NCI-H2196 (cell line): Measurements from ENCODE around the gene FIZ1.

Source experiments
- DNase-seq: peaks from one replicate; lab custom pipeline; 2025; ENCODE audit not compliant: unreplicated experiment; lab: John Stamatoyannopoulos, UW

FIZ1 gene, protein sequence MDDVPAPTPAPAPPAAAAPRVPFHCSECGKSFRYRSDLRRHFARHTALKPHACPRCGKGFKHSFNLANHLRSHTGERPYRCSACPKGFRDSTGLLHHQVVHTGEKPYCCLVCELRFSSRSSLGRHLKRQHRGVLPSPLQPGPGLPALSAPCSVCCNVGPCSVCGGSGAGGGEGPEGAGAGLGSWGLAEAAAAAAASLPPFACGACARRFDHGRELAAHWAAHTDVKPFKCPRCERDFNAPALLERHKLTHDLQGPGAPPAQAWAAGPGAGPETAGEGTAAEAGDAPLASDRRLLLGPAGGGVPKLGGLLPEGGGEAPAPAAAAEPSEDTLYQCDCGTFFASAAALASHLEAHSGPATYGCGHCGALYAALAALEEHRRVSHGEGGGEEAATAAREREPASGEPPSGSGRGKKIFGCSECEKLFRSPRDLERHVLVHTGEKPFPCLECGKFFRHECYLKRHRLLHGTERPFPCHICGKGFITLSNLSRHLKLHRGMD

DNA sequence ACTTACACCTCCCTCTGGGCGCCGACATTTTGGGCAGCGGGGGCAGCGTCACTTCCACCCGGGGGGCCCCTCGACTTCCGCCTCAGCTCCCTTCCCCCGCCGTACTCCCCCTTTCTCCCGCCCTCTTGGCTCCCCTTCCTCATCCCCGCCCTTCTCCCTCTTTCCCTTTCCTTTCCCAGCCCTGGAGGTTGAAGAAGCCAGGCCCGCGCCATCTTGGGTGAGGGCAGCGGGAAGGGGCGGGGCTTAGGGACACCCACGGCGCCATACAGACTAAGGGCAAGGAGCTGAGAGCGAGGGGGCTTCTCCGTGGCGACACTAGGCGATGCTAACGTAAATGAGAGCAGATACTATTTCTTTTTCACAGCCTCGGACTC, at the start of gene FIZ1:
FIZ1 (minus strand) TSS at position 50 of the 374 bp plus-strand sequence. CDS start 1,652 bp downstream, outside the sequence.
- peak; percentile 97 for DNase-seq

DNA sequence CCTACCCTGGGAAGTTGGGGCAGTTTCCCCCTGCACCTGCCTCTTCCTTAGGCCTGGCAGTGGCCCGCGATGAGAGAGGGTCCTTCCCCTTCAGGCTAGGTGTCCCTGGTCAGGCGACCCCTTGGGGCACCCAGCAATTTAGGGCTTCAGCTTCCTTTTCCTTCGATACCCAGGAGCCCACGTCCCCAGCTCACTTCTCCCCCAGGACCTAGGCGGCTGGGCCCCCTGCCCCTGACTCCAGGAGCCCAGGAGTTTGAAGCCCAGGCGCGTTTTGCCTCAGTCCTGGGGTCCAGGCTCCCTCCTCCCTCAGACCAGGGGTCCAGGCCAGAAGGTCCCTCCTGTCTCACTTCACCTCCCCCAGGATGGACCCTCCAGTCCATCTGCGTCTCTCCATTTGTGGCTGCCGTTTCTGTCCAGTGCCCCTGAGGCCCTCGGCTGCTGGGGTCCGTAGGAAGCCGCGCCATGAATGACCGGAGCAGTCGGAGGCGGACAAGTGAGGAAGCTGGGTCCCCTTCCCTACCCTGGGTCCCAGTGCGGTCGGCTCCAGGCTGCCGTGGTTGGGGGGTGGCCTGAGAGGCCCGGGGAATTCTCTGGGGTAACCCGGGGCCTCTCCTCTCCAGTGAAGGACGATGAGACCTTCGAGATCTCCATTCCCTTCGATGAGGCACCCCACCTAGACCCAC, 49.4 kb upstream of the FIZ1 start:
- no peak for DNase-seq

DNA sequence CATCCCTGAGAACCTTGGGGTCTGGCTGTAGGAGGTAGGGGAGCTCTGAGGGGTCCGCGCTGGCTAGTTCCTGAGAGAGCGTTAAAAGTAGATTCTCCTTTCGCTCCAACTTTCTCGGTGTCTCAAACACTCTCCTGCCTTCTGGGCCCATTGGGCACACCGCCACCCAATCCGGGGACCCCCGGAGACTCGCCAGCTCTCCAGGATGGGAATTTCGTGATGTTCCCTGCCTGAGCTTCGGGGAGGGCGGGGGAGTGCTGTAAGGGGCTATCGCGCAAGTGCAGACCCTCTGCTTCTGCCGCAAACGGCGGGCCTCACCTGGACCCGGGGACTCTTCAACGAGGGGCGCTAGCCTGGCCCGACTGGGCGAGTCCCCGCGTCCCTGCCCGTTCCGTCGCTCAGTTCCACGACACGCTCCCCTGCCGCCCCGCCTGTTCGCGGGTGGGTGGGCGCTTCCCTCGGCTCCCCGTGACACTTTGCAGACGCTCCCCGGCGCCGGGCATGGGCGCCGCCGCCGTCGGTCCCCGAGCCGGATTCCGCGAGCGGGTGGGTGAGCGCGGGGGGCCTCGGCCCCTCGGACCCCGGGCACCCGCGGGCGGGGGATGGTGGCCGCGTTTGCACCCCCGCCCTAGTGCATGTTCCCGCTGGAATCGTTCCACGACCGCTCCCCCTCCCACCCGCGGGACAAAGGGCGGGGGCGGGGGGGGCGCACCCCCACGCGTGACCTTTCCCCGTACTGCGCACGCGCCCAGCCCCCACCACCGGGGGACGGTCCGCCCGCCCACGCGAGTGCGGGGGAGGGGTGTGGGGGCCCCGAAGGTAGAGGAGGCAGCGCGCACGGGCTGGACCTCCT, 48.6 kb upstream of the FIZ1 start, which contains the start of gene CCDC106:
CCDC106 (plus strand) TSS at position 481 of the 853 bp plus-strand sequence. CDS start 835 bp downstream, outside the sequence.
- peak; percentile 67 for DNase-seq

DNA sequence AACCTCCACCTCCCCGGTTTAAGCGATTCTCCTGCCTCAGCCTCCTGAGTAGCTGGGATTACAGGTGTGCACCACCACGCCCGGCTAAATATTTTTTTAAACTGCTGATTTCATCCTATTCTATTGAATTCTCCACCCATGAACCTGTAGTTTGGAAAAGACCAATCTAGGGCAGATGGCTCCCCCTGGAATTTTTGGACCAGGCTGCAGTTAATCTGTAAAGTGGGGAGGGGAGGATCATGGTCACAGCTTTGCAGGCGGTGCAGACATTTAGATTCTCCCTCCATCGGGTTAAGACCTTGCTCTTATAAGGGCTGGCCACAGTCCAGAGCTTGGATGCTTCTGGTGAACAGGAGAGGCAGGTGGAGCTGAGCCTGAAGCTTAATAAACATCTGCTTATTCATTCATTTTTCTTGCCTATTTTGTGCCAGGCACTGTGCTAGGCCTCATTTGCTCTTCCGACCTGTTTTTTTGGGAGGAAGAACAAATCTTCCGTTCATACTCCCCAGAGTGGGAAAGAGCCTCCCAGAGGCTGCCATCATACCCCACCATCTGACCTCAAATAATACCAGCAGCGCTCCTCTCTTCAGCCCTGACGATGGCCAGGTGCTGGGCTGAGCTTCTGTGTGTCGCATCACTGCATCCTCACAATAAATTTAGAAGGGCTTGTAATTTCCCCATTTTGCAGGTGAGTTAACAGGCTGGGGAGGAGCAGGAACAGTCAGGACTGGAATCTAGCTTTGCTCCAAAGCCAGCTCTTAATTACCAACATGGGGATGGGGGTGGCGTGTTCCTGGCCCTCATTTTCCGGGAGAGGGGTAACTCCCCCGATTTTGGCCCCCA, 47.8 kb upstream of the FIZ1 start:
- peak; percentile 31 for DNase-seq

DNA sequence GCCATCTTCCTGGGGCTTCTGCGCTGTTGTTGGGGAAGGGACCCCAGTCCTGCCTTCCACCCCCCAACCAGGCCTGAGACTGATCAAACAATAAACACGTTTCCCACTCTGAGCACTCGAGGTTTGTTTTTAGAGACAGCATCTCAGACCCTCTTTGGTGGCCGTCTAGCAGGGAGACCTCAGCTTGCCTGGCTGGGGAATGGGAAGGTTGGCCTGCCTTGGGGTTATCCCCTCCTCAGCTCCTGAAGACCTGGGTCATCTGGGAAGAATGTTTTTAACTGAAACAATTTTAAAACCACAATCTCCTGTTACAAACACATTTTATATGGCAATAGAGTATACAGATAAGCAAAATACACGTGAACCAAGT, 46.2 kb upstream of the FIZ1 start:
- no peak for DNase-seq

DNA sequence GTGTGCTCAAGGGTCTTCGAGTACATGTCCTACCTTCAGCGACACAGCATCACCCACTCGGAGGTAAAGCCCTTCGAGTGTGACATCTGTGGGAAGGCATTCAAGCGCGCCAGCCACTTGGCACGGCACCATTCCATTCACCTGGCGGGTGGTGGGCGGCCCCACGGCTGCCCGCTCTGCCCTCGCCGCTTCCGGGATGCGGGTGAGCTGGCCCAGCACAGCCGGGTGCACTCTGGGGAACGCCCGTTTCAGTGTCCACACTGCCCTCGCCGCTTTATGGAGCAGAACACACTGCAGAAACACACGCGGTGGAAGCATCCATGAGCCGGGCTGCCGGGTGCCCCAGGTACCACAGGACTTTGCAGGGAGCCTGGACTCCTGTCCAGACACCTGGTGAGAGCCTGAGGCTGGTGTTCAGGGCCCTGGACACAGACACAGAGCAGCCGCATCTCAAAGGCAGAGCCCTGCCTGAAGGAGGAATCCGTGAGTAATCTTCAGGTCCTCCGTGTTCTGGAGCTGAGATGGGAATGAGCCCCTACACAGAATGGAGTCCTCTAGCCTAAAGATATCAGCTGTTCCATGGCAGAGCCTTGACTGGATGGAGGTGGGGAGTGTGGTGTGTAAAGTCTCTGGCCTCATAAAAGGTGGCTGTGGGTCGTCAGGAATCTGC, 45.7 kb upstream of the FIZ1 start:
- DNase-seq = no peak

DNA sequence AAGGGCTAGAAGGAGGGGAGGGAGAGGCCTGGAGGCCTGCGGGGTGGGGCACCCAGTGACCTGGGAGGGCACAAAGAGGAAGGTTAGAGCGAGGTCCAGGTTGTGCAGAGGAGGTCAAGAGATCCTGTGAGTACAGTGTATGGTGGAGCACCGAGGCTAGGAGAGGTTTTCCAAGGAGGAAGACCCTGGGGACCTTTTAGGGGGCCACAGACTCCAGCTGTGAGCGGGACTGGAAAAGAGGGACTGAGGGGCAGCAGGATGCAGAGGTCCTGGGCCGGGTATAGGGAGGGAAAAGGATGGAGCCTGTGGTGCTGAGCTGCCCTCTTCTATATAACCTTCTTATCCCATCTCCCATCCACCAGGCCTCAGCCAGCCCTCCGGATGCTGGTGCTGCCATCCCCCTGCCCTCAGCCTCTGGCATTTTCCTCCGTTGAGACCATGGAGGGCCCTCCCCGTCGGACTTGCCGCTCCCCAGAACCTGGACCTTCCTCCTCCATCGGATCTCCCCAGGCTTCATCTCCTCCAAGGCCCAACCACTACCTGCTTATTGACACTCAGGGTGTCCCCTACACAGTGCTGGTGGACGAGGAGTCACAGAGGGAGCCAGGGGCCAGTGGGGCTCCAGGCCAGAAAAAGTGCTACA, 45.0 kb upstream of the FIZ1 start:
- DNase-seq = no peak

DNA sequence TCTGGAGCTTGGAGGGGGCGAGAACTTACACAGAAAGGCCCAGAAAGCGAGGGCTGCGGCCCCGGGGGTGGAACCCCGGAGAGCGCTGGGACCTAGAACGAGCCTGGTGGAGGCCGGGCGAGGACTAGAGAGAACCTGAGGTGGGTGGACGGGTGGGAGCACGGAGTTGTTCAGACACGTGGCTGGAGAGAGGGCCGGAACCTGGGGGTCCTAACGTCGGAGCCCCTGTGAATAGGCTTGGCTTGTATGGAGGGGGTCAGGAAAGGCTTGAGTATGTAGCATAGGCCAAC, 44.5 kb upstream of the FIZ1 start:
- DNase-seq = no peak

DNA sequence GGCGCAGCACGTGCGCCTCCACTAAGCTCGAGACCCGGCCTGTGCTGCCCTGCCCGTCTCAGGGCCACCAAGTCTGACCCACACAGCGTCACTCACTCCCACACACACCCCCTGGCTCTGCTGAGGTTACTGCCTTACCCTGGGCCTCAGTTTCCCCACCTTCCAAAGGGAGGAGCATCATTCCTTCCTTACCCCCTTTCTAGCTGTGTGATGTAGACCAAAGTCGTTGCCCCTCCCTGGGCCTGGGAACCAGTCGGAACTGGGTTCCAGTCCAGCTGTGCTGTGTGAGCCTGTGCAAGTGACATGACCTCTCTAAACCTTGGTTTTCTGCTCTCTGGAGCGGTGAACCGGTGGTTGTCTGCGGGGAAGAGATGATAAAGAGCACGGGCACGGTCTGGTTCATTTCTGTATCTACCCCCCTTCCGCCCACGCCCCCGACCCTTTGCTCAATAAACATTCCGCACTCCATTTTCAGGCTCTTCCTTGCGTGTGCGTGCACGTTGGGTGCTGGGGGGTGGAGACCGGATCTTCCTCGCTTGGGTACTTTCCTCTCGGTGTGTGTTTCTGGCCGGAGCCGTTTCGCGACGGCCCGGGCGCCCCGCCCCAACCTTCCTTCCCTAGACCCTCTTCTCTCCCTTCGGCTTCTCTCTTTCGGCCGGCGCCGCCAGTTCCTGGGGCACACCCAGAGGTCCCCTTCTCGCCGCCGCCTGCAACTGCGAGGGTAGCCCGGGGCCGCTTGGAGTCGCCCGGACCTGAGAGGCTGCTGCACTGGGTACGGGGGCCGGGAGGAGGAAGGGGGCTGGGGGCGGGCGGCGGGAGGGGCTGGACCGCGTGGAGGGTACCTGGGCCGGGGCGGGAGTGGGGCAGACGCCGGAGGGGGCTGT, 43.9 kb upstream of the FIZ1 start, which contains the start of gene ZNF581:
ZNF581 (plus strand) TSS at position 647 of the 884 bp plus-strand sequence. CDS start 923 bp downstream, outside the sequence.
- peak; percentile 74 for DNase-seq

DNA sequence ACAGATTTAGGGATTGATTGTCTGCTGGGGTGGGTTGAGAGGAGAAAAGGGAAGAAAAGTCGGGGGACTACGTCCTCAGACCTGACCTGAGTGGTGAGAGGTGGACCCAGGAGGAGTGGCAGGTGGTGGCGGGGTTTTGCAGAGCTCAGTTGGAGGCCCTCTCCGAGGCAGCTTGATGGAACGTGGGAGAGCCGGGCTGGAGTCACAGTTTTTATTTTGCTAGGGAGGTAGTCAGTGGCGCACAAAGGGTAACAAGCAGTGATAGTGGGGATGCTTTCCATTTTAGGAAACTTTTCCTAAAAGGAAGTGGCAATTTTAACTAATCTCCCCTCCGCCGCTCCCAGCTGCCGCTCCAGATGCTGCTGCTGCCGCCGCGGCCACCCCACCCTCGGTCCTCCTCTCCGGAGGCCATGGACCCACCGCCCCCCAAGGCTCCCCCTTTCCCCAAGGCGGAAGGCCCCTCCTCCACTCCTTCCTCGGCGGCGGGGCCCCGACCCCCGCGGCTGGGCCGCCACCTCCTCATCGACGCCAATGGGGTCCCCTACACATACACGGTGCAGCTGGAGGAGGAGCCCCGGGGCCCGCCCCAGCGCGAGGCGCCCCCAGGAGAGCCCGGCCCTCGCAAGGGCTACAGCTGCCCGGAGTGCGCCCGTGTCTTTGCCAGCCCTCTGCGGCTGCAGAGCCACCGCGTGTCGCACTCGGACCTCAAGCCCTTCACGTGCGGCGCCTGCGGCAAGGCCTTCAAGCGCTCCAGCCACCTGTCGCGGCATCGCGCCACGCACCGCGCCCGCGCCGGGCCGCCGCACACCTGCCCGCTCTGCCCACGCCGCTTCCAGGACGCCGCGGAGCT, 43.1 kb upstream of the FIZ1 start:
- DNase-seq = no peak

DNA sequence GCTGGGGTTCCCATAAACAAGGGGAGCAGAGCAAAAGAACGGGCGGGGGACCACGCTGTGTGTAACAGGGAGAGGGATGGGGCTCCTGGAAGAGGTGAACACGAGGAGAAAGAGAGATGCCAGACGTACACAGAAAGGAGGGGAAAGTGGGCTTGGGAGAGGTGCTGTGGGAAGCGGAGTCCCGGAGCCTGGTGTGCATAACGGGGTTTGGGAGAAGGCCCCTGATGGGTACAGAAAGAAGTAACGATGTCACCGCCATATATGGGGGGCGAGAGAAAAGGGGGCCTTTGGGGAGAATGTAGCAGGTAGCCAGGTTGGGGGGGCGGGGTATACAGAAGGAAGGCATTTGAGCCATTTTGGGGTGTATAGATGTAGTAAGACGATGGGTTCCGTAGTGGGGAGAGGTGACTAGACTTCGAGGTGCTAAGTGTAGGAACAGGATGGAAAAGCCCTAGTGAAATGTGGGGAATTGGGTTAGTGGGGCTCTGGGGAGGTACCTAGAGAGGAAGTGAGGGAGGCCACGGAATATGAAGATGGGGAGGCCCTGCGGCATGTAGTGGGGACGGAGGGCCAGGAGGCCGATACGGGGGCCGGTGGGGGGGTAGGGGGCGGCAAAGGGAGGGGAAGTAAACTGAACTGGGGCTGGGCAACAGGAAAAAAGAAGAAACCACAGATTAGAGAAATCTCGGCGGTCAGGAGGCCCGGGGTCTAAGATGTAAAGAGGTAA, 42.3 kb upstream of the FIZ1 start:
- no peak for DNase-seq

DNA sequence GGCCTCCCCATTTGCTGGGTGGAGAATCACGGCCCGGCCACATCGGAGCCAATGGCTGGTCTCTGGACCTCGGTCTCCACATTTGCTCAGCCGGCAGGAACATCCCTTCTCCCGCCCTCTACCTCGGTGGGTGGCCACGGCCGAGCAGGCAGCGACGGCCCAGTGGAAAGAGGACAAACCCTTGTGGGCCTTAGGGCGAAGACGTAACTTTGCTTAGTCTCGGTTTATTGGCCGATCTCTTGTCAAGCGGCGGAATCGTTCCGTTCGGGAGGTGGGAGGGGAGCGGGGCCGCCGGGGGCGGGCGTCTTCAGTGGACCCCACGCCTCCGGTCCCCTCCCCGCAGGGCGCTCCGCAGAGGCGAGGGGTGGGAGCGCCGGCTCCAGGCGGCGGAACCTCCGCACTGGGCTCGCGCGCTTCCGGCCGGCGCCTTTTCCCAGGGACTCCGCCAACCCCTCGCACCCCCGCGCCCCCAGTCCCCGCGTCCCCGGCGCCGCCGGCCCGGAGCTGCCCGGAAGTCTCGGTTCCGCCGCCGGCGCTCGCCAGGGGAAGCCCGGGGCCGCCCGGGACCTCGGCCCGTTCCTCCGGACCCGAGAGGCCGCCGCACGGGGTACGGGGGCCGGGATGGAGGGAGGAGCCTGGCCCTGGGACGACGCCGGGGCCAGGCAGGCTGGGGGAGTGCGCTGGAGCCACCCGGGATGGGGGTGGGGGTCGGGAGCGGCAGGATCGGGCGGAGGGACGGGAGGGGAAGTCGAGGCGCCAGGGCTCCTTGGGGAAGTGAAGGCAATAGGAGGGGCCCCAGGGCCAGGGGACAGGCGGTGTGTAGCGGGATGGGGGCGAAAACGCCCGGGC, 41.5 kb upstream of the FIZ1 start, which contains the start of gene ZNF580:
ZNF580 (plus strand) TSS at position 426 of the 849 bp plus-strand sequence. CDS start 1,507 bp downstream, outside the sequence.
- DNase-seq = peak; percentile 72

DNA sequence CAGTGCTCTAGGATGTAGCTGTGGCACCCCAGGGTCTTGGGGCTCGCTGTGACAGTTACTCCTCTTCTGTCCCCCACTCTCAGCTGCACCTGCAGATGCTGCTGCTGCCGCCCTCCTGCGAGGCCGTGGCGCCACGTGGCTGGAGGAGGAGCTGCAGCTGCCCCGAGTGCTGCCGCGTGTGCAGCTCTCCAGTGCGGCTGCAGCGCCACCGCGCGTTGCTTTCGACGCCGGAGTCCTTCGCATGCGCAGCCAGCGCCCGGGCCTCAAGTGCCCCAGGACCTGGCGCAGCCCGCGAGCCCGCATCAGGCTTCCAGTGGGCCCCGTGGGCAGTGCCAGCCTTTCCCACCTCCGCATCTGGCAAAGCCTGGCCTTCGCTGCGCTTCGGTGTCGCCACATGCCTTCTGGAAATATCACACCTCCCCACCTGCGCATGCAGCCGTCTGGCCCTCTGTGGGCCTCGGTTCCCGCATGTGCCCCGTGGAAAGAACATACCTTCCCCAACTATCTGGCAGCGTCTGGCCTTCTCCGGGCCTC, 40.8 kb upstream of the FIZ1 start:
- DNase-seq = peak; percentile 92

DNA sequence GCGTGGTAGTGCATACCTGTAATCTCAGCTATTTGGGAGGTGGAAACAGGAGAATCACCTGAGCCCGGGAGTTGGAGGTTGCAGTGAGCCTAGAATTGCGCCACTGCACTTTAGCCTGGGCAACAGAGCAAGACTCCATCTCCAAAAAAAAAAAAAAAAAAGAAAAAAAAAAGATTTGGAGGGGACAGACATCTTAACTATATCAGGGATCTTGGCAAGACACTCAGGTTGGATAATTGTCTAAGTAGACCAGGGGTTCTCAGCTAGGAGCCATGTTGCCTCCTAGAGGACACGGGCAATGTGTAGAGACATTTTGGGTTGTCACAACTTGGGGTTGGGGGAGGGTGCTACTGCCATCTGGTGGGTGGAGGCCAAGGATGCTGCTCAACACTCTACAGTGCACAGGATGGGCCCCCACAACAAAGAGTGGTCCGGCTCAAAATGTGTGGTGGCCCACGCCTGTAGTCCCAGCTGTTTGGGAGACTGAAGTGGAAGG, 39.6 kb upstream of the FIZ1 start:
- peak; percentile 34 for DNase-seq

DNA sequence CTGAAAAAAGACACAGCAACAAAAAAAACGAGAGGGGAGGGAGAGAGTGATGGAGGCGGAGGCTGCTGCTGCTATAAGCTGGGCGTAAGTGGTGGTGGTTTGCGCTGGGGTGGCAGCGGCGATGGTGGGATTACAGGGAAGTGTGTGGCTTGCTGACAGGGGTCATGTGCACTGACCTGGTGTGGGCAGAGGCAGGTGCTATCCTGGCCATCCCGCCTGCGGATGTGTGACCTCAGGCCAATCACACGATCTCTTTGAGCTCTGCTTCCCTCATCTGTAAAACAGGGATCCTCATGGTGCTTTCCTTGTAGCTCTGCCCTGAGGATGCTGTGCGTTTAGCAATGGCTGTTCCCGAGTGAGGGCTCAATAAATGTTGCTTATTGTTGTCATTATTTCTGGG, 38.2 kb upstream of the FIZ1 start:
- no peak for DNase-seq
